ENCODE data around the gene PITPNC1.
A peak's percentile ranks its signal among the peaks of the same experiment; 100 is the strongest.

PITPNC1 gene

GRCh38 chr17:67366193-67367157 lies 10.6 kb upstream of the PITPNC1 start, which contains the start of gene PSMD12:
PSMD12 (minus strand) TSS chr17:67366577; CDS start chr17:67366519, 58 bp downstream.
- Histone ChIP-seq H3K27ac (ENCODE audit: low read depth, low read length) (peak within 1 kb of the TSS; percentile 97), H3K36me3 (ENCODE audit: control insufficient read depth in 5 of 5, insufficient read depth in 5 of 5, low read length in 5 of 5) (no peaks in the 10 kb centered on the region), H3K9ac (ENCODE audit: low read length in 5 of 5) (peak within 1 kb of the TSS; percentile 95 to 99 (median 97)), H3K9me3 (ENCODE audit: control insufficient read depth in 5 of 5, low read length in 5 of 5) (no peaks in the 10 kb centered on the region), H3K4me1 (ENCODE audit: control insufficient read depth in 5 of 5, insufficient read depth in 5 of 5, low read length in 5 of 5) (peaks cover 2 to 36% (median 29%) of the 10 kb centered on the region in 5 donors), H3K27me3 (ENCODE audit: control insufficient read depth in 5 of 5, insufficient read depth in 4 of 5, low read length in 5 of 5) (no peaks in the 10 kb centered on the region), H3K4me3 (ENCODE audit: low read depth in 1 of 5, low read length in 5 of 5) (peak within 1 kb of the TSS; percentile 88 to 98 (median 96))

- Histone ChIP-seq H3K4me1 (ENCODE audit: control insufficient read depth in 5 of 5, insufficient read depth in 5 of 5, low read length in 5 of 5) (peaks cover 2 to 23% (median 16%) of the 10 kb centered on the region in 5 donors), H3K9me3 (ENCODE audit: control insufficient read depth in 5 of 5, low read length in 5 of 5) (no peaks in the 10 kb centered on the region), H3K36me3 (ENCODE audit: control insufficient read depth in 5 of 5, insufficient read depth in 5 of 5, low read length in 5 of 5) (no peaks in the 10 kb centered on the region), H3K27ac (ENCODE audit: low read depth, low read length) (no peak overlapping the region), H3K27me3 (ENCODE audit: control insufficient read depth in 5 of 5, insufficient read depth in 4 of 5, low read length in 5 of 5) (no peaks in the 10 kb centered on the region), H3K4me3 (ENCODE audit: low read depth in 1 of 5, low read length in 5 of 5) (no peak overlapping the region), H3K9ac (ENCODE audit: low read length in 5 of 5) (no peak overlapping the region)
These were observed 7.4 kb upstream of the PITPNC1 start for GRCh38 chr17:67369676-67370075.

- H3K27me3 ChIP-seq (ENCODE audit: control insufficient read depth in 5 of 5, insufficient read depth in 4 of 5, low read length in 5 of 5) = no peaks in the 10 kb centered on the region
- H3K9me3 ChIP-seq (ENCODE audit: control insufficient read depth in 5 of 5, low read length in 5 of 5) = no peaks in the 10 kb centered on the region
- H3K4me1 ChIP-seq (ENCODE audit: control insufficient read depth in 5 of 5, insufficient read depth in 5 of 5, low read length in 5 of 5) = peaks cover 5 to 28% (median 17%) of the 10 kb centered on the region in 5 donors
- no peak overlapping the region for H3K4me3 ChIP-seq (ENCODE audit: low read depth in 1 of 5, low read length in 5 of 5)
- no peak overlapping the region for H3K9ac ChIP-seq (ENCODE audit: low read length in 5 of 5)
- H3K36me3 ChIP-seq (ENCODE audit: control insufficient read depth in 5 of 5, insufficient read depth in 5 of 5, low read length in 5 of 5) = no peaks in the 10 kb centered on the region
- no peak overlapping the region for H3K27ac ChIP-seq (ENCODE audit: low read depth, low read length)
These were observed 4.3 kb upstream of the PITPNC1 start for GRCh38 chr17:67372751-67373150.

DNA sequence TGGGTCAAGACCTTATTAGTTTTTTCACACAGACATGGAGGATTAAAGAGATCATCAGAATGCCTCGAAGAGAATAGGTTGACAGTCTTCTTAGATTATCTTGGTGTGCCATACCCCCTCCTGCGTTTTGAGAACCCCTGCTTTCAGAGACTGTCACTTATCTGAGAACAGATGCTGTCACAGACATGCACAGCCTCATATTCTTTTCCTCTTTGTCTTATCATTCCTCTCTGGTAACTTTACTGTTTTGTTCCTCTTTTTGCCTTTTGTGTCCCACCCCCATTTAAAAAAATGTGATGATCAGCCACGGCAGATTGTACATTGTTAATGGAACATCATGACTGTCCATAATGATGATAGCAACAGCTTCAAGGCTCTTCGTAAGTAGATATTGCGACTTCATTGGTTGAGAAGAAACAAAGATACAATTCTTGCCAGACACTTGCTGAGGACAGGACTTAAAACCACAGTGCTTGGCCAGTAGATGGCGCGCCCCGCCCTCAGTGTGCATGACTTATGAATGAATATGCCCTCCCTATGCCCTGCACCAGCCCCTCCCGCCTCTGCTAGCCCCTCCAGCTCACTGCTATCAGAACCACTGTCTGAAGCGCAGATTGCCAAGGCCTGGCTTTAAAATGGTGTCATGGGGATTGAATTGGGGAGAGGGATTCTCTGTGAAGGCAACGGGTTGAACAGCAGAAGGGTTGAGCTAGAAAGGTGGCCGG lies 2.6 kb upstream of the PITPNC1 start:
- no peaks in the 10 kb centered on the region for H3K9me3 ChIP-seq (ENCODE audit: control insufficient read depth in 5 of 5, low read length in 5 of 5)
- no peak overlapping the region for H3K27ac ChIP-seq (ENCODE audit: low read depth, low read length)
- H3K27me3 ChIP-seq (ENCODE audit: control insufficient read depth in 5 of 5, insufficient read depth in 4 of 5, low read length in 5 of 5) = no peaks in the 10 kb centered on the region
- H3K4me1 ChIP-seq (ENCODE audit: control insufficient read depth in 5 of 5, insufficient read depth in 5 of 5, low read length in 5 of 5) = peaks cover 5 to 34% (median 26%) of the 10 kb centered on the region in 5 donors
- no peaks in the 10 kb centered on the region for H3K36me3 ChIP-seq (ENCODE audit: control insufficient read depth in 5 of 5, insufficient read depth in 5 of 5, low read length in 5 of 5)
- H3K9ac ChIP-seq (ENCODE audit: low read length in 5 of 5) = no peak overlapping the region
- no peak overlapping the region for H3K4me3 ChIP-seq (ENCODE audit: low read depth in 1 of 5, low read length in 5 of 5)

DNA sequence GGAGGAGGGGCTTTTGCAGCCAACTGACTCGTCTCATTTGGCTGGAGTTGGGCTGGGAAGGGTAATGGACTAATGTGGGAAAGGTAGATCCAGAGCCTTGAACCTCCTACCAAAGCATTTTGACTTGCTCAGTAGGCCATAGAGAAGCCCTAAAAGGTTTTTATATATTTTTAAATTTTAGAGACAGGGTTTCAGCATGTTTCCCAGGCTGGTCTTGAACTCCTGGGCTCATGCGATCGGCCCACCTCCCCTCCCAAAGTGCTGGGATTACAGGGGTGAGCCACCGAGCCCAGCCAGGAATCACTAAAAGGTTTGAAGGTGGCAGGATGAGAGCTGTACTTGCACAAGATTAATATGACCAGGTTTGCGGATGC lies 2.0 kb upstream of the PITPNC1 start:
- peaks cover 5 to 37% (median 26%) of the 10 kb centered on the region in 5 donors for H3K4me1 ChIP-seq (ENCODE audit: control insufficient read depth in 5 of 5, insufficient read depth in 5 of 5, low read length in 5 of 5)
- no peak overlapping the region for H3K9ac ChIP-seq (ENCODE audit: low read length in 5 of 5)
- H3K36me3 ChIP-seq (ENCODE audit: control insufficient read depth in 5 of 5, insufficient read depth in 5 of 5, low read length in 5 of 5) = no peaks in the 10 kb centered on the region
- no peak overlapping the region for H3K27ac ChIP-seq (ENCODE audit: low read depth, low read length)
- no peaks in the 10 kb centered on the region for H3K9me3 ChIP-seq (ENCODE audit: control insufficient read depth in 5 of 5, low read length in 5 of 5)
- H3K27me3 ChIP-seq (ENCODE audit: control insufficient read depth in 5 of 5, insufficient read depth in 4 of 5, low read length in 5 of 5) = no peaks in the 10 kb centered on the region
- H3K4me3 ChIP-seq (ENCODE audit: low read depth in 1 of 5, low read length in 5 of 5) = no peak overlapping the region

DNA sequence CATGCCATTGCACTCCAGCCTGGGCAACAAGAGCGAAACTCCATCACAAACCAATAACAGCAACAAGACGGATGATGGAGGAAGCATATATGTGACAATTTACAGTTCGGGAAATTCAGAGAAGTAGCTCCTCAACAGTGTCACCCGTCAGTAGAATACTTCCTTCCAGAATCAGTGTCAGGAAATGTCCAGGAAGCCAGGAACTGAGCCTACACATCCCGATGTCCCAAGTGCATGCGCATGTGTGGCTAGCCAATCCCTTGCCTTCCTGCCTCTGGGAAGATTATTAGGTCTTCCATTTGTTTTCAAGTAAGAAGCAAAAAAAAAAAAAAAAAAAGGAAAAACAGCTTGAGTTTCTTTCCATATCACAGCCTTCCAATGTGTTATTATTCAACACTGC lies 1.4 kb upstream of the PITPNC1 start:
- Histone ChIP-seq H3K4me1 (ENCODE audit: control insufficient read depth in 5 of 5, insufficient read depth in 5 of 5, low read length in 5 of 5) (peaks cover 5 to 37% (median 26%) of the 10 kb centered on the region in 5 donors), H3K27ac (ENCODE audit: low read depth, low read length) (peak overlapping the region; percentile 88), H3K4me3 (ENCODE audit: low read depth in 1 of 5, low read length in 5 of 5) (no peak overlapping the region), H3K36me3 (ENCODE audit: control insufficient read depth in 5 of 5, insufficient read depth in 5 of 5, low read length in 5 of 5) (no peaks in the 10 kb centered on the region), H3K9me3 (ENCODE audit: control insufficient read depth in 5 of 5, low read length in 5 of 5) (no peaks in the 10 kb centered on the region), H3K9ac (ENCODE audit: low read length in 5 of 5) (no peak overlapping the region), H3K27me3 (ENCODE audit: control insufficient read depth in 5 of 5, insufficient read depth in 4 of 5, low read length in 5 of 5) (no peaks in the 10 kb centered on the region)

- H3K36me3 ChIP-seq (ENCODE audit: control insufficient read depth in 5 of 5, insufficient read depth in 5 of 5, low read length in 5 of 5) = no peaks in the 10 kb centered on the region
- H3K4me3 ChIP-seq (ENCODE audit: low read depth in 1 of 5, low read length in 5 of 5) = peak overlapping the region; percentile 85 to 92 (median 88)
- H3K4me1 ChIP-seq (ENCODE audit: control insufficient read depth in 5 of 5, insufficient read depth in 5 of 5, low read length in 5 of 5) = peaks cover 5 to 37% (median 26%) of the 10 kb centered on the region in 5 donors
- no peaks in the 10 kb centered on the region for H3K9me3 ChIP-seq (ENCODE audit: control insufficient read depth in 5 of 5, low read length in 5 of 5)
- no peaks in the 10 kb centered on the region for H3K27me3 ChIP-seq (ENCODE audit: control insufficient read depth in 5 of 5, insufficient read depth in 4 of 5, low read length in 5 of 5)
- H3K27ac ChIP-seq (ENCODE audit: low read depth, low read length) = peak overlapping the region; percentile 88
- H3K9ac ChIP-seq (ENCODE audit: low read length in 5 of 5) = peak overlapping the region in 3 of 5 donors; percentile 75 to 84 (median 78)
These were observed 705 bp upstream of the PITPNC1 start for GRCh38 chr17:67376415-67376736.

DNA sequence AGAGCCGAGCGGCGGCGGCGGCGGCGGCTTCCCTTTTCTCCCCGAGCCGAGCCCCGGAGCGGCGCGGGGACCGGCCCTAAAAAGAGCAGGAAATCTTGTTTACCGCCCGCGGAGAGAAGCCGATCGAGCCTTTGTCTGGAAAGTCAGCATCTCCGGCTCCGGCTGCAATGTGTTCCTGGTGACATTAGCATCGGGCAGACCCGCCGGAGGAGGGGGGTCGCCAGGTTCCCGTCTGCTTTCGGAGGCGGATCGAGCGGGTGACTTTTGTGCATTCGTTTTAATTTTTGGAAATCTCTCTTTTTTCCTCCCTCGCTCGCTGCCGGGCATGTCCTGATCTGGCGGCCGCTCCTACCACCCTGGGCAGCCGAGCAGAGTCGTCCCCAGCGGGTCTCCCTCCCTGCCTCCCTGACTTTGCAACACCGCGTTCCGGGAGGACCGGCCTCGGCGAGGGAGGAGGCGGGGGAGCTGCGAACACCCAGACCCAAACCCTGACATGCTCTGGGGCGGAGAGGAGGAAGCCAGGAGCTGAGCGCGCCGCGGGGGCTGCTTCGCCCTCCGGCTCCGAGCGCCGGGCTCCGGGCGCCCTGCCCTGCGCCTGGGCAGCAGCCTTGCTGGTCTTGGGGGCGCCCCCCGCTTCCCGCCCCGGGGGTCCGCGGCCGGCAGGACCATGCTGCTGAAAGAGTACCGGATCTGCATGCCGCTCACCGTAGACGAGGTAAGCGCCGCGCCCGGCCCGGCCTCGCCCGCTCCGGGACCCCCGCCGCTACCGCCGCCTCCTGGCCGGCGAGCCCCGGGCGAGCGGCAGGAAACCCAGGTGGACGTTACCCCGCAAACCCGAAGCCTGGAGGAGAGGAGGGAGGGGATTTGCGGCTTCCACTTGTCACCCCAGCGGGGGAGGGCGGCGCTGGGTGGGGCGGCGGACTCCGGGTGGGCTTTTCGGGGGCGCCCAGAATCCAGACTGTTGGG lies 690 bp downstream of the PITPNC1 start:
- peaks cover 5 to 37% (median 26%) of the 10 kb centered on the region in 5 donors for H3K4me1 ChIP-seq (ENCODE audit: control insufficient read depth in 5 of 5, insufficient read depth in 5 of 5, low read length in 5 of 5)
- H3K9ac ChIP-seq (ENCODE audit: low read length in 5 of 5) = peak overlapping the region; percentile 41 to 91 (median 84)
- H3K36me3 ChIP-seq (ENCODE audit: control insufficient read depth in 5 of 5, insufficient read depth in 5 of 5, low read length in 5 of 5) = no peaks in the 10 kb centered on the region
- peak overlapping the region; percentile 57 to 92 (median 88) for H3K4me3 ChIP-seq (ENCODE audit: low read depth in 1 of 5, low read length in 5 of 5)
- peak overlapping the region; percentile 88 for H3K27ac ChIP-seq (ENCODE audit: low read depth, low read length)
- no peaks in the 10 kb centered on the region for H3K9me3 ChIP-seq (ENCODE audit: control insufficient read depth in 5 of 5, low read length in 5 of 5)
- H3K27me3 ChIP-seq (ENCODE audit: control insufficient read depth in 5 of 5, insufficient read depth in 4 of 5, low read length in 5 of 5) = no peaks in the 10 kb centered on the region

- peaks cover 5 to 37% (median 26%) of the 10 kb centered on the region in 5 donors for H3K4me1 ChIP-seq (ENCODE audit: control insufficient read depth in 5 of 5, insufficient read depth in 5 of 5, low read length in 5 of 5)
- H3K9ac ChIP-seq (ENCODE audit: low read length in 5 of 5) = peak overlapping the region in 4 of 5 donors; percentile 52 to 89 (median 84)
These were observed 1.6 kb downstream of the PITPNC1 start for GRCh38 chr17:67378454-67379250.

More at GRCh38 chr17:67378454-67379250, 1.6 kb downstream of the PITPNC1 start:
- peak overlapping the region; percentile 80 to 92 (median 88) for H3K4me3 ChIP-seq (ENCODE audit: low read depth in 1 of 5, low read length in 5 of 5)
- no peaks in the 10 kb centered on the region for H3K9me3 ChIP-seq (ENCODE audit: control insufficient read depth in 5 of 5, low read length in 5 of 5)
- peak overlapping the region; percentile 88 for H3K27ac ChIP-seq (ENCODE audit: low read depth, low read length)
- H3K27me3 ChIP-seq (ENCODE audit: control insufficient read depth in 5 of 5, insufficient read depth in 4 of 5, low read length in 5 of 5) = no peaks in the 10 kb centered on the region
- peaks cover 0 to 3% (median 0%) of the 10 kb centered on the region in 5 donors for H3K36me3 ChIP-seq (ENCODE audit: control insufficient read depth in 5 of 5, insufficient read depth in 5 of 5, low read length in 5 of 5)

Data from subcutaneous abdominal adipose tissue (tissue), 5 donors.